Tibial artery (tissue), 4 donors: ENCODE data around the gene DIAPH3.

Experiments used
- DNase-seq, 2 donors: peaks; one replicate each; pipeline ENCODE4 v3.0.0-alpha.2; 2019
- H3K27ac ChIP-seq, 2 donors: fragments of 200-600 bp; sonication (generic) in 1 of 2; 1 replicate in 1 of 2; 2 replicates in 1 of 2; pipeline ENCODE4 v1.5.1; 2018 to 2019; ENCODE audit warnings: mild to moderate bottlenecking in 1 of 2
- H3K27me3 ChIP-seq, 2 donors: fragments of 200-600 bp; sonication (generic) in 1 of 2; one replicate each; pipeline versions ENCODE4 v1.5.1 to v1.6.0; 2016 to 2019
- H3K36me3 ChIP-seq, 3 donors: fragments of 200-600 bp; sonication (generic) in 2 of 3; one replicate each; pipeline ENCODE4 v1.5.1; 2016 to 2019; ENCODE audit warnings: mild to moderate bottlenecking in 2 of 3
- H3K4me1 ChIP-seq, 4 donors: fragments of 200-600 bp; sonication (generic) in 2 of 4; 1 replicate in 3 of 4; 2 replicates in 1 of 4; pipeline ENCODE4 v1.5.1; 2016 to 2019
- H3K4me3 ChIP-seq, 2 donors: fragments of 200-600 bp; sonication (generic) in 1 of 2; 1 replicate in 1 of 2; 2 replicates in 1 of 2; pipeline ENCODE4 v1.5.1; 2018 to 2019; ENCODE audit warnings: mild to moderate bottlenecking in 2 of 2
- H3K9me3 ChIP-seq, 3 donors: fragments of 200-600 bp; sonication (generic) in 1 of 3; one replicate each; pipeline ENCODE4 v1.5.1; 2016 to 2019
- intact Hi-C: fragments of 100-400 bp; cut with DNase I; formaldehyde crosslinking; loops from one replicate; pipeline ENCODE4 v1.15.0; 2023; ENCODE audit warnings: low total_unique reads
- TF ChIP-seq, protein P1 (sequence below), 2 experiments: fragments of 200-600 bp in 1 of 2; fragments of 450-650 bp in 1 of 2; IDR thresholded peaks; one replicate each; pipeline ENCODE4 v1.5.1; 2017 to 2019; ENCODE audit warnings: antibody characterized with exemption in 2 of 2, mild to moderate bottlenecking in 1 of 2, moderate library complexity in 1 of 2

The DIAPH3 gene

DNA sequence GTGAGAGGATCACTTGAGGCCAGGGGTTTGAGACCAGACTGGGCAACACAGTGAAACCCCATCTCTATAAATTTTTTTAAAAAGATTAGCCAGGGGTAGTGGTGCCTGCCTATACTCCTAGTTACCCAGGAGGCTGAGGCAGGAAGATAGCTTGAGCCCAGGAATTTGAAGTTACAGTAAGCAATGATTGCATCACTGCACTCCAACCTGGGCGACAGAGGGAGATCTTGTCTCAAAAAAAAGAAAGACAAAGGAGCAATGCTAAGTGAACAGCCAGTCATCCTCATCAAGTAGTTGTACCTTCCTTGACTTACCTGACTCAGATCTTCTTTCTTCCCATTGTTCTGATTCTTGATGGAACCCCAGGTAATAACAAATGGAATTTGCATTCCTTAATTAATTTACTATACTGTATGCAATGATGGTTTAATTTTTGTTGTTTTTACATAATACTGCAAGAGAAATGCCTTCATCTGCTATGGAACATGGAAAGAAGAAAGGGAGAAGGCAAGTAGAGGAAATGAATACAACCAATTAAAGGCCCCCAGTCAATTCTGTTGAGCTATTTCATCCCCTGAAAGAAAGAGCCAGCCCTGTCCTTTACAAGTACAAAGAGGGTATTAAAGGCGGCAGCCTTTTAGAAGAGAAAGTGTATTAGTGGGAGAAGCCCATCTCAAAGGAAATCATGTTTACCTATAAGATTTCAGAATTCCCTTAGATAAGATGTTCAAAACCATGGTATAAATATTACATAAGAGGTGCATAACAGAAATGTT lies 316.7 kb downstream of the DIAPH3 start:
- Histone ChIP-seq H3K27me3 (no peaks in the 10 kb centered on the region), H3K27ac (no peak overlapping the region), H3K4me1 (no peaks in the 10 kb centered on the region), H3K9me3 (no peaks in the 10 kb centered on the region), H3K4me3 (no peak overlapping the region), H3K36me3 (no peaks in the 10 kb centered on the region)
- TF ChIP-seq, protein P1, sequence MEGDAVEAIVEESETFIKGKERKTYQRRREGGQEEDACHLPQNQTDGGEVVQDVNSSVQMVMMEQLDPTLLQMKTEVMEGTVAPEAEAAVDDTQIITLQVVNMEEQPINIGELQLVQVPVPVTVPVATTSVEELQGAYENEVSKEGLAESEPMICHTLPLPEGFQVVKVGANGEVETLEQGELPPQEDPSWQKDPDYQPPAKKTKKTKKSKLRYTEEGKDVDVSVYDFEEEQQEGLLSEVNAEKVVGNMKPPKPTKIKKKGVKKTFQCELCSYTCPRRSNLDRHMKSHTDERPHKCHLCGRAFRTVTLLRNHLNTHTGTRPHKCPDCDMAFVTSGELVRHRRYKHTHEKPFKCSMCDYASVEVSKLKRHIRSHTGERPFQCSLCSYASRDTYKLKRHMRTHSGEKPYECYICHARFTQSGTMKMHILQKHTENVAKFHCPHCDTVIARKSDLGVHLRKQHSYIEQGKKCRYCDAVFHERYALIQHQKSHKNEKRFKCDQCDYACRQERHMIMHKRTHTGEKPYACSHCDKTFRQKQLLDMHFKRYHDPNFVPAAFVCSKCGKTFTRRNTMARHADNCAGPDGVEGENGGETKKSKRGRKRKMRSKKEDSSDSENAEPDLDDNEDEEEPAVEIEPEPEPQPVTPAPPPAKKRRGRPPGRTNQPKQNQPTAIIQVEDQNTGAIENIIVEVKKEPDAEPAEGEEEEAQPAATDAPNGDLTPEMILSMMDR (IDR thresholded peaks at IDR 0.05): no peak
- no peak for DNase-seq
- intact Hi-C loops: no loop called here

DNA sequence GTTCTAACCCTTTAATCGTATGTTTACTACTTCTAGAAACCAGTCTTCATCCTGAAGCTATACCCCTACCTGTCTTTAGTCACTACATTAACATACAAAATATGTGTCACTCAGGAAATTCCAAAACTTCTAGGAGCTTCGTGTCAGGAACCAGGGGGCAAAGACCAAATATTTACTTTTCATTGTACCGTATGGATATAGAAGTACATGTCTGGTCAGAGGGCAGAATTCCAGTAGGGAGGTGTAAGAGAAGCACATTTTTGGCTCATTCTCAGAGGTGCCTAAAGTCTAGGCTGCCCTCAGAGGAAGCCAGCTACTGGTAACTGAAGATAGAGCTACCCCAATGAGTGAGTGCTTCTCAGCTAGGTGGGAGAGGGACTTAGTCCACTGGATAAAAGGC lies 320.7 kb downstream of the DIAPH3 start:
- no peaks in the 10 kb centered on the region for H3K9me3 ChIP-seq
- intact Hi-C loops: no loop called here
- TF ChIP-seq, protein P1 (IDR thresholded peaks at IDR 0.05): no peak
- H3K36me3 ChIP-seq: no peaks in the 10 kb centered on the region
- H3K4me1 ChIP-seq: no peaks in the 10 kb centered on the region
- H3K27me3 ChIP-seq: no peaks in the 10 kb centered on the region
- no peak overlapping the region for H3K4me3 ChIP-seq
- H3K27ac ChIP-seq: no peak overlapping the region
- DNase-seq: no peak

DNA sequence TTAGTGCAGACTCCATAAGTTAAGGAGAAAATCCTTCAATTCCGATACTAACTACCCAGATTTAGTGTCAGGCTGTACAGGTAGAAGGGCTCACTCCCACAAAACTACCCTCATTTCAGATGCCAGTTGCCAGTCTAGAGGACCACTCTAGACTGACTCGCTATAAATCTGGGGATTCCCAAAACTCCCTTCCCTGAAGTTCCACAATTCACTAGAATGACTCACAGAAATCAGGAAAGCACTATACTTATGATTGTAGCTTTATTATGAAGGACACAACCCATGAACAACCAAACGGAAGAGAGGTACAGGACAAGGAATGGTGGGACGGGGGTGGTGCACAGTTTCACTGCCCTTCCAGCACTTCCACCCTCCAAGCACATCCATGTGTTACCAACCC lies 321.2 kb downstream of the DIAPH3 start:
- Histone ChIP-seq H3K27ac (no peak overlapping the region), H3K4me1 (no peaks in the 10 kb centered on the region), H3K36me3 (no peaks in the 10 kb centered on the region), H3K27me3 (no peaks in the 10 kb centered on the region), H3K4me3 (no peak overlapping the region), H3K9me3 (no peaks in the 10 kb centered on the region)
- TF ChIP-seq, protein P1 (IDR thresholded peaks at IDR 0.05): no peak
- no peak for DNase-seq
- intact Hi-C loops: no loop called here

DNA sequence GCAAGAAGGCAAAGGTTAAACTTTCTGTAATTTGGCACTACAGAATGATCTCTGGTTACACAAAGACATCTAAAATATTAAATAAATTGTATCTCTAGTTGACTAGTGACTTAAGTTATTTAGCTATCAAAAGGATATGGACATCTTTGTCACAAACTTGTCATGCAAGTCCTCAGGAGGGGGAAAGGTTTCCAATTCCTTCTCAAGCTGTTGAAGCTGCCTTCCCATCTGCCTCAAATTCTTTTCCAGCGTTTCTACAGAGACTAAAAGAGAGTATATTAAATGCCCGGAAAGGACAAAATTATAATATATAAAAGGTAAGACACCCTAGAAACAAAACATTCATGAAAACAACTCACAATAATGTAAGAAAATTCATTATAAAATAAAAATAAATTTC lies 324.5 kb downstream of the DIAPH3 start:
- H3K9me3 ChIP-seq: no peaks in the 10 kb centered on the region
- DNase-seq: no peak
- no peak overlapping the region for H3K27ac ChIP-seq
- H3K4me1 ChIP-seq: no peaks in the 10 kb centered on the region
- intact Hi-C loops: no loop called here
- no peaks in the 10 kb centered on the region for H3K36me3 ChIP-seq
- no peaks in the 10 kb centered on the region for H3K27me3 ChIP-seq
- no peak overlapping the region for H3K4me3 ChIP-seq
- TF ChIP-seq, protein P1 (IDR thresholded peaks at IDR 0.05): no peak

DNA sequence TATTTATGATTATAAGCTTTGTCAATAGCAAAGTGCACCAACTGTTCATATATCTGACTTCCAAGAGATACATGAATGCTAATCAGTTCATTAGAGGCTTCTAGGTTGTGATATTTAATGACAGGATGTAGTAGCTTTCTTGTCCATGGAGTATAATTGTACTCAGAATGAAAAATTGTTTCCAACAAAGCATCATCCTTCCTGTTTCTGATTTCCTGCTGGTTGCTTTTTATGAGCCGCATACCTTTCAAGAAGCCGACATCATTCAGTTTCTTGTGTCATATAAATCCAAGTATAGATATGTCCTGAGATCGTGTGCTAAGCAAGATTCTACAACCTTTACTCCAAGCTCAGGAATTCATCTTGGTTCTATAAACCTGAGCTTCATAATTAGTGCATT lies 326.6 kb downstream of the DIAPH3 start:
- no peaks in the 10 kb centered on the region for H3K27me3 ChIP-seq
- H3K36me3 ChIP-seq: no peaks in the 10 kb centered on the region
- no peaks in the 10 kb centered on the region for H3K4me1 ChIP-seq
- H3K9me3 ChIP-seq: no peaks in the 10 kb centered on the region
- H3K4me3 ChIP-seq: no peak overlapping the region
- TF ChIP-seq, protein P1 (IDR thresholded peaks at IDR 0.05): no peak
- intact Hi-C loops: no loop called here
- DNase-seq: no peak
- H3K27ac ChIP-seq: no peak overlapping the region
